Activated naive CD4-positive, alpha-beta T cell treated with anti-CD3 and anti-CD28 coated beads for 36 hours (primary cell): ENCODE data around the gene SRGN. TPM values are rescaled to one million over a fixed set of nuclear protein-coding genes. Genes with fewer than 3 reads are reported as not detected.

Source experiments
- CTCF ChIA-PET: fragments of 350-600 bp; sonication (Branson Sonifier 250); formaldehyde crosslinking; loops from one replicate; lab custom pipeline; 2021; ENCODE audit warnings: antibody characterized with exemption; lab: Charles Lee
- DNase-seq: peaks from one replicate; pipeline ENCODE4 v3.0.0-alpha.2; 2020
- H3K27ac Mint-ChIP-seq: one replicate; pipeline ENCODE4 v1.8.0; 2021; ENCODE audit warnings: mild to moderate bottlenecking, mixed read lengths
- H3K27me3 Mint-ChIP-seq: one replicate; pipeline ENCODE4 v1.8.0; 2021; ENCODE audit warnings: low read depth, mixed read lengths
- H3K36me3 Mint-ChIP-seq: one replicate; pipeline ENCODE4 v1.8.0; 2021; ENCODE audit warnings: low read depth, mixed read lengths
- H3K4me1 Mint-ChIP-seq: one replicate; pipeline ENCODE4 v1.8.0; 2021; ENCODE audit warnings: low read depth, mixed read lengths
- H3K4me3 Mint-ChIP-seq: one replicate; pipeline ENCODE4 v1.8.0; 2021; ENCODE audit warnings: mild to moderate bottlenecking, moderate library complexity, mixed read lengths
- H3K9me3 Mint-ChIP-seq: one replicate; pipeline ENCODE4 v1.8.0; 2021; ENCODE audit warnings: mixed read lengths
- intact Hi-C: fragments of 100-400 bp; cut with micrococcal nuclease; formaldehyde crosslinking; loops from one replicate; pipeline ENCODE4 v1.15.1; 2023
- total RNA-seq, 2 experiments: library from RNA; stranded (reverse); gene quantifications; one replicate each; pipeline ENCODE4 v1.2.3, GENCODE V29; 2021

The SRGN gene
- total RNA-seq, 2 experiments from 2014 or later = 197 to 198 TPM

GRCh38 chr10:69064762-69065328 lies 23.1 kb upstream of the SRGN start:
- no peaks in the 10 kb centered on the region for H3K36me3 Mint-ChIP-seq
- no peaks in the 10 kb centered on the region for H3K9me3 Mint-ChIP-seq
- H3K4me3 Mint-ChIP-seq = no peak overlapping the region
- H3K27me3 Mint-ChIP-seq = no peaks in the 10 kb centered on the region
- no peak overlapping the region for H3K27ac Mint-ChIP-seq
- CTCF ChIA-PET = interaction anchor here (0.6 to 3.1 kb wide), 8 partner anchors 8 to 59 kb away, joined by 4 to 23 read pairs (median 8); partner anchors contain the start of gene SRGN
- intact Hi-C loops = loop anchor here (1.0 kb wide), 1 partner anchor 10 kb away; no protein-coding TSS in a partner anchor
- peaks cover 39% of the 10 kb centered on the region for H3K4me1 Mint-ChIP-seq
- no peak for DNase-seq

GRCh38 chr10:69065406-69066361 lies 22.2 kb upstream of the SRGN start:
- peak overlapping the region; percentile 19 for H3K4me3 Mint-ChIP-seq
- no peaks in the 10 kb centered on the region for H3K9me3 Mint-ChIP-seq
- DNase-seq = peak; percentile 67
- H3K27ac Mint-ChIP-seq = peak overlapping the region; percentile 93
- no peaks in the 10 kb centered on the region for H3K27me3 Mint-ChIP-seq
- intact Hi-C loops = loop anchor here (1.0 kb wide), 4 partner anchors 10 to 59 kb away; partner anchors contain the start of gene VPS26A
- peaks cover 39% of the 10 kb centered on the region for H3K4me1 Mint-ChIP-seq
- CTCF ChIA-PET = interaction anchor here (0.6 to 3.1 kb wide), 13 partner anchors 9 to 453 kb away, joined by 3 to 23 read pairs (median 5); partner anchors contain the start of gene SRGN
- no peaks in the 10 kb centered on the region for H3K36me3 Mint-ChIP-seq

GRCh38 chr10:69067189-69067588 lies 20.7 kb upstream of the SRGN start:
- Mint-ChIP-seq H3K4me3 (no peak overlapping the region), H3K27me3 (no peaks in the 10 kb centered on the region), H3K27ac (no peak overlapping the region), H3K36me3 (no peaks in the 10 kb centered on the region), H3K4me1 (peaks cover 27% of the 10 kb centered on the region), H3K9me3 (no peaks in the 10 kb centered on the region)
- intact Hi-C loops = no loop called here
- CTCF ChIA-PET = interaction anchor here (0.8 to 3.1 kb wide), 2 partner anchors 25 to 1050 kb away, joined by 3 to 23 read pairs; no protein-coding TSS in a partner anchor
- DNase-seq = no peak

GRCh38 chr10:69068549-69068948 lies 19.4 kb upstream of the SRGN start:
- no peaks in the 10 kb centered on the region for H3K27me3 Mint-ChIP-seq
- CTCF ChIA-PET = no interaction called here
- no peaks in the 10 kb centered on the region for H3K36me3 Mint-ChIP-seq

DNA sequence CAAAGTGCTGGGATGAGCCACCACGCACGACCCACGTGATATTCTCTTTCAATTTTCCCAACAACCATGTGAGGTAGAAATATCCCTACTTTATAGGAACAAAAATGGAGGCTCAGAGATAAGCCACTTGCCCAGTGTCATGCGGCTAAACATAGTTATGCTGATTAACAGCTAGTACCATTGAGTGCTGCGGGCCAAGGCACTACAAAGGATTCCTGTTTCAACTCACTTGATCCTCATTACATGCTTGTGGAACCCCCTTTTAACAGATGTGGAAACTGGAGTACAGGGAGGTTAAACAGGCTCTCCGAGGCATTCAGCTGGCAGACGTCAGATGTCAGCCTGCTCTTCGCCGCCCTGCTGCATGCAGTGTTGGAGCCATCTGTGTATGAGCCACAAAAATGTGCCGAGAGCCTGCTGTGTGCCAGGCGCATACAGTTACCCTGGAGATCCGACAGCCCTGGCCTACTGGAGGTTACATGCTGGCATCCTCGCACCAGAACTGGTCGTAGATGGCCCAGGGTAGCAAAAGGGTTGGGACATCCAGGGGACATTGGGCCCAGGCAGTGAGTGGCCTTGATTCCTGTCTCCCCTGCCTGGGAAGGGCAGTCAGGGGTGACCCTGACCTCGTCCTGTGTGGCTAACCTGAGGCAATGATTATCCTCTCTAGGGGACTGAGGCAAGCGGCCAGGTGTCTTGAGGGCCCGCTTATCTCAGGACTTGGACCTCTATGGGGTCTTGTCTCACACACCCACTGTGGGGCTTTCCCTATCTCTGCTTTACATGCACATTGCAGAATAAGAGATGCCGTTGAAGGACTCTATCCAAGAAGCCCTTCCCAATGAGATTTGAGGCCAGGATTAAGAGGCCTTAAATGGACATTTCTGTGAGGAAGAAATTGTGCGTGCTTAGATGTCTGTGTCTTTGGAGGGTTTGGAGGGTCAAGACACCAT lies 18.5 kb upstream of the SRGN start:
- no peaks in the 10 kb centered on the region for H3K27me3 Mint-ChIP-seq
- CTCF ChIA-PET = no interaction called here
- peaks cover 24% of the 10 kb centered on the region for H3K4me1 Mint-ChIP-seq
- no peak overlapping the region for H3K4me3 Mint-ChIP-seq
- no peak overlapping the region for H3K27ac Mint-ChIP-seq
- H3K36me3 Mint-ChIP-seq = no peaks in the 10 kb centered on the region
- intact Hi-C loops = no loop called here
- no peaks in the 10 kb centered on the region for H3K9me3 Mint-ChIP-seq
- no peak for DNase-seq

More at GRCh38 chr10:69068549-69068948, 19.4 kb upstream of the SRGN start:
- intact Hi-C loops = no loop called here
- no peaks in the 10 kb centered on the region for H3K9me3 Mint-ChIP-seq
- peaks cover 24% of the 10 kb centered on the region for H3K4me1 Mint-ChIP-seq
- no peak overlapping the region for H3K4me3 Mint-ChIP-seq
- no peak for DNase-seq
- no peak overlapping the region for H3K27ac Mint-ChIP-seq

- CTCF ChIA-PET = interaction anchor here (0.8 to 1.0 kb wide), 2 partner anchors 9 to 17 kb away, joined by 3 read pairs; no protein-coding TSS in a partner anchor
- H3K4me3 Mint-ChIP-seq = no peak overlapping the region
- no peaks in the 10 kb centered on the region for H3K36me3 Mint-ChIP-seq
- no peaks in the 10 kb centered on the region for H3K27me3 Mint-ChIP-seq
- peaks cover 11% of the 10 kb centered on the region for H3K4me1 Mint-ChIP-seq
- intact Hi-C loops = no loop called here
- no peak for DNase-seq
- H3K27ac Mint-ChIP-seq = no peak overlapping the region
- no peaks in the 10 kb centered on the region for H3K9me3 Mint-ChIP-seq
Observed at GRCh38 chr10:69070951-69071350, 17.0 kb upstream of the SRGN start.

DNA sequence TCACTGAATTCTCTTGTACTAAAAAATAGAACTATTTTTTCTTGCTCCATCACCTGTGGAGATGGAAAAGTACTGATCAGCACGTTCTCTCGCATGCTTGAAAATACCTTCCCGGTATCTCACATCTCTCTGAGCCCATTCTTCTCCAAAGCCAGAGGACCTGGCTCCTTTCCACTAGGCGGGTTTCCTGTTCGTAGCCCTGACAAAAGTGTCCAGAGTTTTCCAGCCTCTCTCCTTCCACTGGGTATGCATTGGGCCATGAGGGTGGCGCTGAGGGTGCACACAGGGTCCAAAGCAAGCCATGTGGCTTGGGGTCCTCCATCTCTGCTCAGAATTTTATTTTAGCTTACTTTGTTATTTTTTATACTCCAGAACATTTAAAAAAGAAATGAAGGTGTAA lies 16.3 kb upstream of the SRGN start:
- no peak overlapping the region for H3K27ac Mint-ChIP-seq
- peaks cover 5% of the 10 kb centered on the region for H3K4me1 Mint-ChIP-seq
- H3K9me3 Mint-ChIP-seq = no peaks in the 10 kb centered on the region
- H3K4me3 Mint-ChIP-seq = no peak overlapping the region
- no peaks in the 10 kb centered on the region for H3K27me3 Mint-ChIP-seq
- no peaks in the 10 kb centered on the region for H3K36me3 Mint-ChIP-seq
- CTCF ChIA-PET = no interaction called here
- DNase-seq = no peak
- intact Hi-C loops = no loop called here

- no peak for DNase-seq
- no peaks in the 10 kb centered on the region for H3K27me3 Mint-ChIP-seq
- no peaks in the 10 kb centered on the region for H3K4me1 Mint-ChIP-seq
- H3K36me3 Mint-ChIP-seq = no peaks in the 10 kb centered on the region
- H3K4me3 Mint-ChIP-seq = no peak overlapping the region
- no peak overlapping the region for H3K27ac Mint-ChIP-seq
- intact Hi-C loops = no loop called here
- CTCF ChIA-PET = no interaction called here
- no peaks in the 10 kb centered on the region for H3K9me3 Mint-ChIP-seq
Observed at GRCh38 chr10:69073026-69073425, 14.9 kb upstream of the SRGN start.

GRCh38 chr10:69073736-69074364 lies 14.1 kb upstream of the SRGN start:
- CTCF ChIA-PET = no interaction called here
- Mint-ChIP-seq H3K9me3 (no peaks in the 10 kb centered on the region), H3K27me3 (no peaks in the 10 kb centered on the region), H3K36me3 (no peaks in the 10 kb centered on the region), H3K4me1 (no peaks in the 10 kb centered on the region), H3K4me3 (no peak overlapping the region), H3K27ac (no peak overlapping the region)
- no peak for DNase-seq
- intact Hi-C loops = no loop called here

- H3K27ac Mint-ChIP-seq = no peak overlapping the region
- CTCF ChIA-PET = interaction anchor here (1.2 kb wide), 1 partner anchor 69 kb away, joined by 6 read pairs; no protein-coding TSS in a partner anchor
- H3K27me3 Mint-ChIP-seq = no peaks in the 10 kb centered on the region
- no peak overlapping the region for H3K4me3 Mint-ChIP-seq
- H3K4me1 Mint-ChIP-seq = no peaks in the 10 kb centered on the region
- no peaks in the 10 kb centered on the region for H3K9me3 Mint-ChIP-seq
- no peak for DNase-seq
- H3K36me3 Mint-ChIP-seq = no peaks in the 10 kb centered on the region
- intact Hi-C loops = no loop called here
Observed at GRCh38 chr10:69074532-69074931, 13.4 kb upstream of the SRGN start.

DNA sequence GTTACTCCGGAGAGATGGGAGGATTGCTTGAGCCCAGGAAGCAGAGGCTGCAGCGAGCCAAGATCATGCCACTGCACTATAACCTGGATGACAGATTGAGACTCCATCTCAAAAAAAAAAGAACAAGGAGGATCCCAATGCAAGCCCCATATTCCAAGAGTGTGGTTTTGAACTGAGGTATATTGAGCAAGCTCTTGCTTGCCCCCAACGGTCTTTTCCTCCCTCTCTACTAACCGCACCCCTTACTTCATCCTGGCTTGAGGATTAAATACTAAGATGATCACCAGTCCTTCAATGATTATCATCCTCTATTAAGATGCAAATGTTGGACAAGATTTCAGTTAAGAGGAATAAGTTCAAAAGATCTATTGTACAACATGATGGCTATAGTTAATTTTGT lies 12.5 kb upstream of the SRGN start:
- no peaks in the 10 kb centered on the region for H3K27me3 Mint-ChIP-seq
- H3K4me3 Mint-ChIP-seq = no peak overlapping the region
- no peak overlapping the region for H3K27ac Mint-ChIP-seq
- intact Hi-C loops = no loop called here
- H3K4me1 Mint-ChIP-seq = no peaks in the 10 kb centered on the region
- no peak for DNase-seq
- CTCF ChIA-PET = interaction anchor here (1.2 to 1.3 kb wide), 2 partner anchors 17 to 70 kb away, joined by 3 to 6 read pairs; no protein-coding TSS in a partner anchor
- no peaks in the 10 kb centered on the region for H3K9me3 Mint-ChIP-seq
- H3K36me3 Mint-ChIP-seq = no peaks in the 10 kb centered on the region
